ENCODE results near the gene TLR9. TPM values are rescaled to one million over a fixed set of nuclear protein-coding genes. Genes with fewer than 3 reads are reported as not detected.

Gene TLR9
- total RNA-seq, 1 donor from 2014 or later, result not detected

- TF ChIP-seq CTCF (conservative IDR thresholded peaks at IDR 0.05; ENCODE audit: low read depth, low read length), result no peak
- H3K4me3 ChIP-seq (ENCODE audit: low read depth, low read length), result no peak overlapping the region
- DNase-seq (ENCODE audit: low read depth), result no peak
These were observed 37.0 kb upstream of the TLR9 start for GRCh38 chr3:52262447-52262846.

- TF ChIP-seq CTCF (conservative IDR thresholded peaks at IDR 0.05; ENCODE audit: low read depth, low read length), result no peak
- H3K4me3 ChIP-seq (ENCODE audit: low read depth, low read length), result no peak overlapping the region
- DNase-seq (ENCODE audit: low read depth), result no peak
These were observed 34.0 kb upstream of the TLR9 start for GRCh38 chr3:52259448-52259847.

- TF ChIP-seq CTCF (conservative IDR thresholded peaks at IDR 0.05; ENCODE audit: low read depth, low read length), result no peak
- H3K4me3 ChIP-seq (ENCODE audit: low read depth, low read length), result no peak overlapping the region
- no peak for DNase-seq (ENCODE audit: low read depth)
These were observed 33.6 kb upstream of the TLR9 start for GRCh38 chr3:52259035-52259434.

- TF ChIP-seq CTCF (conservative IDR thresholded peaks at IDR 0.05; ENCODE audit: low read depth, low read length), result no peak
- no peak for DNase-seq (ENCODE audit: low read depth)
These were observed 32.5 kb upstream of the TLR9 start for GRCh38 chr3:52257911-52258310.

GRCh38 chr3:52256622-52257021 lies 31.2 kb upstream of the TLR9 start:
- no peak for TF ChIP-seq CTCF (conservative IDR thresholded peaks at IDR 0.05; ENCODE audit: low read depth, low read length)
- DNase-seq (ENCODE audit: low read depth), result no peak
- no peak overlapping the region for H3K4me3 ChIP-seq (ENCODE audit: low read depth, low read length)

More at GRCh38 chr3:52257911-52258310, 32.5 kb upstream of the TLR9 start:
- H3K4me3 ChIP-seq (ENCODE audit: low read depth, low read length), result no peak overlapping the region

GRCh38 chr3:52256159-52256558 lies 30.7 kb upstream of the TLR9 start:
- DNase-seq (ENCODE audit: low read depth), result no peak
- H3K4me3 ChIP-seq (ENCODE audit: low read depth, low read length), result no peak overlapping the region
- no peak for TF ChIP-seq CTCF (conservative IDR thresholded peaks at IDR 0.05; ENCODE audit: low read depth, low read length)

GRCh38 chr3:52254608-52255007 lies 29.2 kb upstream of the TLR9 start:
- no peak overlapping the region for H3K4me3 ChIP-seq (ENCODE audit: low read depth, low read length)

More at GRCh38 chr3:52254608-52255007, 29.2 kb upstream of the TLR9 start:
- TF ChIP-seq CTCF (conservative IDR thresholded peaks at IDR 0.05; ENCODE audit: low read depth, low read length), result no peak
- no peak for DNase-seq (ENCODE audit: low read depth)
